ENCODE measurements around the gene GNAT2.

DNA sequence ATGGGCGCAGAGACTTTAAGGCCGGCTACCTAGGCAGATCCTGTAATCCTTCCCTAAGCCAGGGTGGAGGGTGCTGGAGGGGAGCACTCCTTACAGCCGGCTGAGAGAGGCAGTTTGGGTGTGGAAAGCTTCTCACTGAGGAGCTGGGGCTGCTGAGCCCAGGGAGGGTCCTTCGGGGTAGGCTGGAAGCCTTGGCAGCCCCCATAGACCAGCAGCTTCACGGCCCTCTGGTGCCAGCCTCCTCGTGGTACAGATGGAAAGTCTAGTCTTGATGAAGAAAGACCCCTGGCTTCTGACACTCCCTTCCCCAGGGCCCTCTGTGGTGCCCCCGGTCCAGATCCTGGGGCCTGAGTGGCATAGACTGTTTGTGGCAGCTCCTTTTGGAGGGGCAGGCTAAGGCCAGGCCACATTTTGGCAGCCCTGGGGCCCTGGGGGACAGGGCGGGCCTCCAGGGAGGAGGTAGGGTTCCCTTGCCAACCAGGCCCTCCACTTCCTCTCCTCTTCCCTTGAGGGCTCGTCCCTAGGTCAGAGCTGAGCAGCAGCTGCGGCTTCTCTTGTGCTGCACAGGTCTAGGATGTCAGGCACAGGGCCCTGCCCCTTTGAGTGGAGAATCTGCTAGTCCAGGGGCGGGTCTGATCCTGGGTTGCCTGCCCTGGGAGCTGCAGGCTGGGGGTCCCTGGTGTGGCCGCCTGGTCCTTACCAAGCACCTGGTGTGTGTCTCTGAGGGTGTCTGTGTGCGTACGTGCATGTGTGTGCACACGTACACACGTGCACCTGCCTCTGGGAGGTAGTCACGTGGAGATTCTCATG lies 5.0 kb upstream of the GNAT2 start:
- no peak for TF ChIP-seq CTCF (IDR thresholded peaks at IDR 0.05; ENCODE audit: insufficient read depth, low read depth, low read length)
- TF ChIP-seq EZH2 (IDR thresholded peaks at IDR 0.05; ENCODE audit: insufficient read depth, low read length) = no peak

All from astrocyte (in vitro differentiated cells and primary cell).